Measurements from ENCODE around the gene HSPG2.

HSPG2 gene

DNA sequence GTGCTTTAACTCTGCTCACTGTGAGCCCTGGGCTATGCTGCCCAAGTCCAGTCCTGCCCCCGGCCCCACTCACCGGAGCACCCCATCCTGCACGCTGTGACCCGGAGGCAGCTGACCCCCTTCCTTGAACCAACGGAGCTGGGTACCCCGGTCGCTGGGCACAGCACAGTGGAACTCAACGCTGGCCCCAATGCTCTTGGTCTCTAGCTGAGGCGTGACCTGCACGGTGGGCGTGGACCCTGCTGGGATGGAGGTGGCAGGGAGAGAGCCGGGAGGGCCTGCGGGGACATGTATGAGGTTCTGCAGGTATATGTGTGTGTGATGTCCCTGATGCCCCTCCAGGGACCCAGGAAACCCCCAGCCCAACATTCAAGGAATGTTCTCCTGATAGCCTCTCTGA, 100.4 kb downstream of the HSPG2 start:
- H3K27ac ChIP-seq = no peak overlapping the region
- TF ChIP-seq ZFX (IDR thresholded peaks at IDR 0.05; ENCODE audit: borderline replicate concordance) = no peak
- TF ChIP-seq, protein P1, sequence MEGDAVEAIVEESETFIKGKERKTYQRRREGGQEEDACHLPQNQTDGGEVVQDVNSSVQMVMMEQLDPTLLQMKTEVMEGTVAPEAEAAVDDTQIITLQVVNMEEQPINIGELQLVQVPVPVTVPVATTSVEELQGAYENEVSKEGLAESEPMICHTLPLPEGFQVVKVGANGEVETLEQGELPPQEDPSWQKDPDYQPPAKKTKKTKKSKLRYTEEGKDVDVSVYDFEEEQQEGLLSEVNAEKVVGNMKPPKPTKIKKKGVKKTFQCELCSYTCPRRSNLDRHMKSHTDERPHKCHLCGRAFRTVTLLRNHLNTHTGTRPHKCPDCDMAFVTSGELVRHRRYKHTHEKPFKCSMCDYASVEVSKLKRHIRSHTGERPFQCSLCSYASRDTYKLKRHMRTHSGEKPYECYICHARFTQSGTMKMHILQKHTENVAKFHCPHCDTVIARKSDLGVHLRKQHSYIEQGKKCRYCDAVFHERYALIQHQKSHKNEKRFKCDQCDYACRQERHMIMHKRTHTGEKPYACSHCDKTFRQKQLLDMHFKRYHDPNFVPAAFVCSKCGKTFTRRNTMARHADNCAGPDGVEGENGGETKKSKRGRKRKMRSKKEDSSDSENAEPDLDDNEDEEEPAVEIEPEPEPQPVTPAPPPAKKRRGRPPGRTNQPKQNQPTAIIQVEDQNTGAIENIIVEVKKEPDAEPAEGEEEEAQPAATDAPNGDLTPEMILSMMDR (IDR thresholded peaks at IDR 0.05) = no peak

DNA sequence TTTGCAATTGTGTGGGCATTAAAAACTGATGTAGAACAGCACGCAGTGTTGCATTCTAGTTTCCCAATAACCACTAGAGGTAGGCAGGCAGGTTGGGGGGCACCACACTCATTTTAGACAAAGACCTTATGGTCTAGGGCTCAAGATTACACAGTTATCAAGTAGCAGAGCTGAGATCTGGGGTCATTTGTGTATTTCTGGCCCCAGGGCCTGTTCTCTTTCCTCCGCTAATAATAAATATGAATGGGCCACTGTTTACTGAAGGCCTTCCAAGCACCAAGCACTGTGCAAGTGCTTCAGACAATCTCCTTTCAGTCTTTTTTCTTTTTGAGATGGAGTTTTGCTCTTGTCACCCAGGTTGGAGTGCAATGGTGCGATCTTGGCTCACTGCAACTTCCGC, 101.1 kb downstream of the HSPG2 start:
- TF ChIP-seq, protein P1 (IDR thresholded peaks at IDR 0.05) = no peak
- TF ChIP-seq ZFX (IDR thresholded peaks at IDR 0.05; ENCODE audit: borderline replicate concordance) = no peak
- no peak overlapping the region for H3K27ac ChIP-seq

DNA sequence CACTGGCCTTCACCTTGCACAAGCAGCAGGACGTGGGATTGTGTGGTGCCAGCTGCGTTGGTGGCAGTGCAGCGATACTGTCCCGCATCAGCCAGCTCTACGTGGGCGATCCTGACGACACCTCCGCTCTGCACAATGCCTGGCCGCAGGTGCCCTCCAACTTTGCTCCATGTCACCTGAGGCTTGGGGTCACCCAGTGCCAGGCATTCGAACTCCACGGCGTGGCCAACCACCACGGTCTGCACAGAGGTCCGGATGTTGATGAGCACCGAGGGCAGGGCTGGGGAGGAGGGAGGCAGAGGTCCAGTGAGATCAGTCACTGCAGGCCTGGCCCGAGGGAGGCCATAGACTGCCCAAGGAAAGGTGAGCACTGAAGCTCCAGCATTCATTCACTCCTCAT, 102.4 kb downstream of the HSPG2 start:
- H3K27ac ChIP-seq = no peak overlapping the region
- TF ChIP-seq, protein P1 (IDR thresholded peaks at IDR 0.05) = no peak
- TF ChIP-seq ZFX (IDR thresholded peaks at IDR 0.05; ENCODE audit: borderline replicate concordance) = no peak

DNA sequence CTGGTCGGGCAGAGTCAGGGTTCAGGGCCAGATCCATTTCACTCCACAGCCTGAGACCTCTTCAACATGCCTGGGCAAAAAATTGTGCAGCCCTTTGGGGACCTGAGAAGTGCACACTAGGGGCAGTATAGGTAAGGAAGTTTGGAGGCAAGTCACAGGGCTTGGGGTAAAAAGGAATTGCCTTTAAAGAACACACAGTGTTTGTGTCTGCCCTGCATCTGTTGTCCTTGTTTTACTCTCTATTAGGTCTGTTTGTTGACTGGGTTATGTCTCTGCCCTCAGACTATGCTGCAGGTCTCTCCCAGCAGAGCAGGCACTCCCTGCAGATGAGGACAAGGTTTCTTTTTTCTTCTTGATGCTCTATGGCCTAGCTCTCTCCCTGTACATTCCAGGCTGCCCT, 103.0 kb downstream of the HSPG2 start:
- H3K27ac ChIP-seq = no peak overlapping the region
- no peak for TF ChIP-seq ZFX (IDR thresholded peaks at IDR 0.05; ENCODE audit: borderline replicate concordance)
- TF ChIP-seq, protein P1 (IDR thresholded peaks at IDR 0.05) = no peak

DNA sequence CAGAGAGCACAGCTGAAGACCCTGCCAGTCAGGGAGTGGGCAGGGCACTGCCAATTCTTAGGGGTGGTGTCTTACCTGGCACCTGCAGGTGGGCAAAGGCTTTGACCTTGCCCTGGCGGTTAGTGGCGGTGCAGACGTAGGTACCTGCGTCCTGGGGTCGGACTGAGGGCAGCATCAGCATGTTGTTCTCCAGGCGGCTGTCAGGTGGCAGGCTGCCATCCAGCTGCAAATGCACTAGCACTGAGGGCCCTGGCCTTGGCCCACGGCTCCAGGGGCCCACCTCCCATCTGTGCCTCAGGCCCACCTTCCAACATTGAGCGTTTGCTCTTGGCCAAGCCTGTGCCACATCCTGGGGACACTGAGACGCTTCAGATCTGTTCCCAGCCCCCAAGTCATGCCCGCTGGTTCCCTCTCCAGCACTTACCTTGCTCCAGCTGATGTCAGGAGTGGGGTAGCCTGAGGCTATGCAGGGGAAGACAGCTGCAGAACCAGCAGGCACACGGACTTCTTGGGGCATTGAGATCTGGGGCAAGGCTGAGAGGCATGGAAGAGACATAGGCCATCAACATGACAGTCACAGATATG, 103.6 kb downstream of the HSPG2 start:
- no peak for TF ChIP-seq ZFX (IDR thresholded peaks at IDR 0.05; ENCODE audit: borderline replicate concordance)
- TF ChIP-seq, protein P1 (IDR thresholded peaks at IDR 0.05) = no peak
- H3K27ac ChIP-seq = no peak overlapping the region

DNA sequence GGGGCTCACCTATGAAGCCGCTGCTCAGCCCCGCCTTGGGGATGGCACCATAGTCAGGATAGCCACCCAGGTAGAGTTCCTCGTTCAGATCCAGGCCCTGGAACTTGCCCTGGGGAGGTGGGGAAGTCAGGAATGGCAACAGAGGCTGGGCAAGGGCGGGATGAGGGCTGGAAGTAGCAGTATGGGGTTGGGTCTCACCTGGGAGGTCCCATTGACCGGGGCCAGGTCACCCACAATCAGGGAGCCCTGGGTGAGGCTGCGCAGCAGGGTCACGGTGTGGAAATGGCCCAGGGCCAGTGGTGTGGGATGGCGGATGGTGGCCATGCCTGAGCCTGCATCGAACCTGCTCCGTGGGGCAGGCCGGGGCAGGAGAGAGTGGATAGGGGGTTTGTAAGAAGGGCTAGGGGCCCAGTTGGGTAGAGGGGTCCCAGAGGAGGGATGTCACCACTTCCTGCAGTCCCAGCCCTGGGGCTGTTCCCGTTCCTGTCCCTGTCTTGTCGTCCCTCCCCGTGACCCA, 105.6 kb downstream of the HSPG2 start:
- H3K27ac ChIP-seq = no peak overlapping the region
- TF ChIP-seq, protein P1 (IDR thresholded peaks at IDR 0.05) = no peak
- no peak for TF ChIP-seq ZFX (IDR thresholded peaks at IDR 0.05; ENCODE audit: borderline replicate concordance)

DNA sequence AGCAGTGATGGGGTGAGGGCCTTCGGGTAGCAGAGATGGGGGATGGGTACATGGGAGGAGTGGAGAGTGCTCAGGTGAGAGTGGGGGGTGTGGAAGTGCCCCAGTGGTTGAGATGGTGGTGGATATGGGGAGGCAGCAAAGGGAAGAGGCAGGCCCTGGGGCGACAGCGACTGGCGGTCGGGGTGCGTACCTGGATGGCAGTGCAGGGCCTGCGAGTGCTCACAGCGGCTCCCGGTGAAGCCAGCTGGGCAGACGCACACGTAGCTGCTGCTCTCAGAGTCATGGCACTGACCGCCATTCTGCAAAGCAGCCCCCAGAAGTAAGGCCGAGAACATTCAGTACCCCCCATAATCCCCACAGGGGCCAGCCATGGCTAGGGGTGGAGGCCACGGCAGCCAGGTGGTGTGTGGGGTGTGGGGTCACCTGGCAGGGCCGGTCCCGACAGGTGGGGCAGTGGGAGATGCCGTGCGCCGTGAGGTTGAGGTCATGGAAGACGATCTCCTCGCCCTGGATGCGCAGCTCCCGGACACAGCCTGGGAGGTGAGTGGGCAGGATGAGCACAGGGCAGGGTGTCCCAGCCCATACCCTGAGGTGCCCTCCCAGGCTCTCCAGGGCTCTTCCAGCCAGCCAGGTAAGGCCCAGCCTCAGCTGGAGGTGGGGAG, 106.2 kb downstream of the HSPG2 start:
- TF ChIP-seq, protein P1 (IDR thresholded peaks at IDR 0.05) = no peak
- no peak for TF ChIP-seq ZFX (IDR thresholded peaks at IDR 0.05; ENCODE audit: borderline replicate concordance)
- H3K27ac ChIP-seq = no peak overlapping the region

Data from 22Rv1 (cell line).